SKM-1 treated with dmso at 0.1 percent for 144 hours (cell line): Measurements from ENCODE around the gene LIPF.
"Not testable (repeated sequence)": the region's sequence is repeated elsewhere in the genome, so short reads cannot be mapped to it uniquely, and the experiment has no call there.

Experiments used
- DNase-seq: peaks from one replicate; lab custom pipeline; 2025; ENCODE audit not compliant: unreplicated experiment; lab: John Stamatoyannopoulos, UW

The LIPF gene

GRCh38 chr10:88672041-88672440, 7.8 kb downstream of the LIPF start:
- DNase-seq: no peak

- DNase-seq: no peak
Observed at GRCh38 chr10:88676283-88677060, 12.2 kb downstream of the LIPF start.

- DNase-seq: no peak
Observed at GRCh38 chr10:88680958-88681357, 16.7 kb downstream of the LIPF start.

GRCh38 chr10:88682491-88682890, 18.2 kb downstream of the LIPF start:
- no peak for DNase-seq

GRCh38 chr10:88687853-88688467, 23.7 kb downstream of the LIPF start:
- DNase-seq: peak; percentile 27

- no peak for DNase-seq
Observed at GRCh38 chr10:88689366-88689765, 25.1 kb downstream of the LIPF start.

- DNase-seq: no peak
Observed at GRCh38 chr10:88693392-88694020, 29.3 kb downstream of the LIPF start.

- no peak for DNase-seq
Observed at GRCh38 chr10:88702848-88703597, 38.8 kb downstream of the LIPF start.

- DNase-seq: no peak
Observed at GRCh38 chr10:88705958-88706357, 41.7 kb downstream of the LIPF start, which contains the start of gene LIPK. Gene LIPK (plus strand): TSS chr10:88706249. CDS start chr10:88724544, 18,295 bp downstream.

- no peak for DNase-seq
Observed at GRCh38 chr10:88707429-88708155, 43.4 kb downstream of the LIPF start.

- not testable (repeated sequence) for DNase-seq
Observed at GRCh38 chr10:88709361-88709760, 45.1 kb downstream of the LIPF start.

- no peak for DNase-seq
Observed at GRCh38 chr10:88715517-88715916, 51.3 kb downstream of the LIPF start.

- no peak for DNase-seq
Observed at GRCh38 chr10:88721392-88721791, 57.1 kb downstream of the LIPF start.

GRCh38 chr10:88725798-88726197, 61.6 kb downstream of the LIPF start:
- DNase-seq: peak; percentile 21

GRCh38 chr10:88728107-88728763, 64.0 kb downstream of the LIPF start:
- peak; percentile 77 for DNase-seq
